ENCODE results near the gene GLP1R. TPM values are rescaled to one million over a fixed set of nuclear protein-coding genes. Genes with fewer than 3 reads are reported as not detected.

The GLP1R gene
- total and polyA plus RNA-seq, 2 of the 4 experiments (the other 2 are of a cell fraction), result not detected

DNA sequence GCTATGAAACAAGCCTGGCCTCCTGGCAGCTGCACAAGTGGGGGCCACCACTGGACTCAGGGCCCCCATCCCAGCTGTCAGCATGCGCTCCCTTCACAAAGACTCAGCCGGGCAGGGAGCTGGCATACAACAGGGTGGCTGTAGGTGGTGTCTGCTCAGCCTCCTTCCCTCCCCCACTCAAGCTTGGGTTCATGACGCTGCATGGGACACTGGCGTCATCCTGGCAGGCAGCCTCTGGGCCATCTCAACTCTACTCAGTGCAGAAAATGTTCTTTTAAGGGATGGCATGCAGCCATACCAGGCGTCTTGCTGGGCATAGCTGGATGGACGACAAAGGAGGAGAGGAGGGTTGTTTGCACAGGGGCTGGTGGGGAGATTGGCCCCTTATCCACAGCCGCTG is 35.9 kb downstream of the GLP1R start:
- ATAC-seq (ENCODE audit: low read depth) (no peak), DNase-seq (no peak)
- no peaks in the 10 kb centered on the region for H3K4me1 ChIP-seq (ENCODE audit: control insufficient read depth, insufficient read depth, low read length)
- H3K9me1 ChIP-seq (ENCODE audit: insufficient read depth, low read length), result no peaks in the 10 kb centered on the region
- no peak overlapping the region for H4K5ac ChIP-seq (ENCODE audit: low read depth, low read length)
- H3K23ac ChIP-seq (ENCODE audit: low read depth, low read length), result no peak overlapping the region
- H3K27me3 ChIP-seq (ENCODE audit: control insufficient read depth, insufficient read depth, low read length), result peaks cover 4% of the 10 kb centered on the region; the same call in 1 of the 2 replicates
- no TSS peak for BruUV-seq (replicated peaks)
- H3K4me3 ChIP-seq (ENCODE audit: insufficient read depth, low read depth, low read length), result no peak overlapping the region
- POLR2A ChIA-PET (ENCODE audit: unreplicated experiment), result no interaction called here
- H2BK20ac ChIP-seq (ENCODE audit: low read depth, low read length), result no peak overlapping the region
- H2BK15ac ChIP-seq (ENCODE audit: low read depth, low read length), result no peak overlapping the region
- H4K20me1 ChIP-seq (ENCODE audit: insufficient read depth, low read length), result no peaks in the 10 kb centered on the region
- intact Hi-C loops (cut with micrococcal nuclease) (no loop called here), dilution Hi-C loops (cut with HindIII; ENCODE audit: low sequenced_read_pairs, unreplicated experiment) (no loop called here), in situ Hi-C loops (cut with MboI; ENCODE audit: low sequenced_read_pairs) (no loop called here)
- H3K4ac ChIP-seq (ENCODE audit: low read depth, low read length), result no peak overlapping the region
- H3K79me1 ChIP-seq (ENCODE audit: low read depth in 1 of 2, low read length in 2 of 2), result no peaks in the 10 kb centered on the region
- WGBS, 2 experiments (ENCODE audit: extremely low coverage in 2 of 2, insufficient read length in 1 of 2), result no CpG with 5 or more reads among the region's 7 CpGs
- no peak overlapping the region for H3K18ac ChIP-seq (ENCODE audit: low read depth, low read length)
- no peak overlapping the region for H2AFZ ChIP-seq (replicated peaks; ENCODE audit: low read length, poor library complexity)
- CTCF ChIA-PET, result no interaction called here
- no peak overlapping the region for H2BK120ac ChIP-seq (ENCODE audit: low read depth, low read length)
- no peaks in the 10 kb centered on the region for H3K9me3 ChIP-seq (ENCODE audit: control insufficient read depth, insufficient read depth, low read length)
- H4K91ac ChIP-seq (ENCODE audit: insufficient read depth, low read depth, low read length), result no peak overlapping the region
- no peak overlapping the region for H2AK9ac ChIP-seq (replicated peaks; ENCODE audit: low read depth, low read length, poor library complexity)
- H2AK5ac ChIP-seq (ENCODE audit: low read depth, low read length), result no peak overlapping the region
- H3K27ac ChIP-seq (ENCODE audit: insufficient read depth, low read length), result no peak overlapping the region
- no peak overlapping the region for H3K4me2 ChIP-seq (ENCODE audit: low read depth, low read length)
- no peak overlapping the region for H3K9ac ChIP-seq (ENCODE audit: low read depth, low read length)
- H3K56ac ChIP-seq (ENCODE audit: extremely low read depth, insufficient read depth, low read length), result no peak overlapping the region
- H3K36me3 ChIP-seq (ENCODE audit: control insufficient read depth, insufficient read depth, low read length), result no peaks in the 10 kb centered on the region
- H3K14ac ChIP-seq (replicated peaks; ENCODE audit: low read depth, low read length), result no peak overlapping the region
- no peak for TF ChIP-seq NFE2L2 (IDR thresholded peaks at IDR 0.05; ENCODE audit: low read depth, low read length)
- no peak for TF ChIP-seq FOS (IDR thresholded peaks at IDR 0.05; ENCODE audit: low read depth, low read length)
- TF ChIP-seq, protein P1, sequence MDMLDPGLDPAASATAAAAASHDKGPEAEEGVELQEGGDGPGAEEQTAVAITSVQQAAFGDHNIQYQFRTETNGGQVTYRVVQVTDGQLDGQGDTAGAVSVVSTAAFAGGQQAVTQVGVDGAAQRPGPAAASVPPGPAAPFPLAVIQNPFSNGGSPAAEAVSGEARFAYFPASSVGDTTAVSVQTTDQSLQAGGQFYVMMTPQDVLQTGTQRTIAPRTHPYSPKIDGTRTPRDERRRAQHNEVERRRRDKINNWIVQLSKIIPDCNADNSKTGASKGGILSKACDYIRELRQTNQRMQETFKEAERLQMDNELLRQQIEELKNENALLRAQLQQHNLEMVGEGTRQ (IDR thresholded peaks at IDR 0.05; ENCODE audit: low read depth, low read length), result no peak
- no peak for TF ChIP-seq MAFK (IDR thresholded peaks at IDR 0.05; ENCODE audit: low read depth, low read length)
- no peak for TF ChIP-seq BHLHE40 (IDR thresholded peaks at IDR 0.05; ENCODE audit: low read depth, low read length)
- no peak for TF ChIP-seq MXI1 (IDR thresholded peaks at IDR 0.05; ENCODE audit: borderline replicate concordance, low read depth, low read length)
- TF ChIP-seq POLR2A (IDR thresholded peaks at IDR 0.05; ENCODE audit: low read depth, low read length), result no peak
- TF ChIP-seq RCOR1 (IDR thresholded peaks at IDR 0.05; ENCODE audit: insufficient replicate concordance, low read length), result no peak
- no peak for TF ChIP-seq MAZ (IDR thresholded peaks at IDR 0.05; ENCODE audit: borderline replicate concordance, low read depth, low read length)
- TF ChIP-seq SMC3 (IDR thresholded peaks at IDR 0.05; ENCODE audit: low read depth, low read length), result no peak
- no peak for TF ChIP-seq RAD21 (IDR thresholded peaks at IDR 0.05; ENCODE audit: low read length)
- TF ChIP-seq ELK1 (IDR thresholded peaks at IDR 0.05; ENCODE audit: borderline replicate concordance, low read depth, low read length), result no peak
- no peak for TF ChIP-seq RFX5 (IDR thresholded peaks at IDR 0.05; ENCODE audit: low read depth, low read length)
- no peak for TF ChIP-seq CHD1 (IDR thresholded peaks at IDR 0.05; ENCODE audit: low read depth, low read length)
- no peak for TF ChIP-seq CEBPB (IDR thresholded peaks at IDR 0.05; ENCODE audit: low read depth, low read length)
- H2BK5ac ChIP-seq (ENCODE audit: low read depth, low read length, poor library complexity, severe bottlenecking), result no peak overlapping the region
- no peak overlapping the region for H4K8ac ChIP-seq (ENCODE audit: low read depth in 2 of 2, low read length in 2 of 2)
